ENCODE measurements around the gene PLXNC1.

PLXNC1 gene

DNA sequence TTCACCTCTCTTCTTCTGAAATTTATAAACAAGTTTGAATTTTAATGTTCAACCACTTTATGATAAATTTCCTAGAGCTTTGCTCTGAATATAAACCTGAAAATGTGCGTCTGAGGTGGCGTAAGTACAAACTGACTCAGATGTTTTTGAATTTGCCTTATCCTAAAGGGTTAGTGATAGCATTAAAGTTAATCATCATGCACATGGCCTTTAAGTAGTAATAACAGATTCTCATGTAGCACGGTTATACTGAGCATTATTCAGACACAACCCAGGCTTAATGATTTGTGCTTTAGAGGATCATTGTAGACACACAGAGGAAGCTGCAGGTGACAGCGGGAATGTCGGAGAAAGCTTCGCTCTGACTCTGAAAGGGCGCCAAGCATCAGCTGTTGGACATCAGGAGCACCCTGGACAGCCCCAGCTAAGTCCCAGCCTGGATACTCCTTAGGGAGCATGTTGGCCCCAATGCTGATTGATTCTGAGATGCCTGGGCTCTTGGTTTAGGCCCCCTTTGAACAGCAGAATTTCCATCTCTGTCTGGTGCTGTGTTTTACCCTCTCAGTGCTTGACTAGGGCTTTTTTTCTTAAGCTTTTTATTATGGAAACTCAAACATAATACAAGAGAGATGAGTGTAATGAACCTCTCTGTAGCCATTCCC, 91.1 kb downstream of the PLXNC1 start:
- no peaks in the 10 kb centered on the region for H3K9me2 ChIP-seq (replicated peaks; ENCODE audit: low read depth, low read length)
- no peak overlapping the region for H3K9ac ChIP-seq (ENCODE audit: low read depth, low read length, poor library complexity, severe bottlenecking)
- no peak overlapping the region for H2AFZ ChIP-seq (ENCODE audit: low read length)
- no peaks in the 10 kb centered on the region for H3K9me3 ChIP-seq (ENCODE audit: insufficient read depth, low read depth, low read length)
- no peaks in the 10 kb centered on the region for H3K27me3 ChIP-seq (ENCODE audit: insufficient read depth, low read length, poor library complexity, severe bottlenecking)
- H3K4me1 ChIP-seq (ENCODE audit: insufficient read depth, low read length, poor library complexity, severe bottlenecking) = peaks cover 22% of the 10 kb centered on the region
- no peaks in the 10 kb centered on the region; the same call in 1 of the 2 replicates for H3K36me3 ChIP-seq (ENCODE audit: insufficient read depth, low read length)
- no peak overlapping the region for H3K4me3 ChIP-seq (ENCODE audit: low read length, poor library complexity, severe bottlenecking)
- H3K4me2 ChIP-seq (ENCODE audit: low read depth, low read length, poor library complexity, severe bottlenecking) = no peak overlapping the region
- H4K20me1 ChIP-seq (ENCODE audit: insufficient read depth, low read length, poor library complexity, severe bottlenecking) = no peaks in the 10 kb centered on the region
- no peaks in the 10 kb centered on the region for H3K79me2 ChIP-seq (ENCODE audit: insufficient read depth, low read length)
- no peaks in the 10 kb centered on the region for H3F3A ChIP-seq (ENCODE audit: low read depth)
- no peak for TF ChIP-seq EZH2phosphoT487 (IDR thresholded peaks at IDR 0.05; ENCODE audit: borderline replicate concordance)
- TF ChIP-seq, protein P1, sequence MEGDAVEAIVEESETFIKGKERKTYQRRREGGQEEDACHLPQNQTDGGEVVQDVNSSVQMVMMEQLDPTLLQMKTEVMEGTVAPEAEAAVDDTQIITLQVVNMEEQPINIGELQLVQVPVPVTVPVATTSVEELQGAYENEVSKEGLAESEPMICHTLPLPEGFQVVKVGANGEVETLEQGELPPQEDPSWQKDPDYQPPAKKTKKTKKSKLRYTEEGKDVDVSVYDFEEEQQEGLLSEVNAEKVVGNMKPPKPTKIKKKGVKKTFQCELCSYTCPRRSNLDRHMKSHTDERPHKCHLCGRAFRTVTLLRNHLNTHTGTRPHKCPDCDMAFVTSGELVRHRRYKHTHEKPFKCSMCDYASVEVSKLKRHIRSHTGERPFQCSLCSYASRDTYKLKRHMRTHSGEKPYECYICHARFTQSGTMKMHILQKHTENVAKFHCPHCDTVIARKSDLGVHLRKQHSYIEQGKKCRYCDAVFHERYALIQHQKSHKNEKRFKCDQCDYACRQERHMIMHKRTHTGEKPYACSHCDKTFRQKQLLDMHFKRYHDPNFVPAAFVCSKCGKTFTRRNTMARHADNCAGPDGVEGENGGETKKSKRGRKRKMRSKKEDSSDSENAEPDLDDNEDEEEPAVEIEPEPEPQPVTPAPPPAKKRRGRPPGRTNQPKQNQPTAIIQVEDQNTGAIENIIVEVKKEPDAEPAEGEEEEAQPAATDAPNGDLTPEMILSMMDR (conservative IDR thresholded peaks at IDR 0.05; ENCODE audit: low read length) = no peak

DNA sequence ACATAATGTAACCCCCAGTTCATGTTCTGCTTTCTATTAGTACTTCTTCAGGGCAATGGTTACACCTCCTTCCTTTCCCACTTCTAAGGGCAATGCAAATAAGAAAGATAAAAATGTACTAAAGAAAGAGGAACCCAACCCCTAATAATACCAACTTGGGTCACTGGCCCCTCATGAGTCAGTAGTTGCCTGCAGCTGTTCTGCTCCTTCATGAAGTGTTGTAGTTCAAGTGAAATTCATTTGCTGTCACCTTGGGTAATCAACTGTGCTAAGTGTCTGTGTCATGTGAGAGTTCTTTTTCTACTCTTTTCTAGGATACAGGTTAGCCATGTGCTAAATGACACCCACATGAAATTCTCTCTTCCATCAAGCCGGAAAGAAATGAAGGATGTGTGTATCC, 91.8 kb downstream of the PLXNC1 start:
- H3K4me1 ChIP-seq (ENCODE audit: insufficient read depth, low read length, poor library complexity, severe bottlenecking) = peaks cover 26% of the 10 kb centered on the region
- no peak overlapping the region for H3K4me2 ChIP-seq (ENCODE audit: low read depth, low read length, poor library complexity, severe bottlenecking)
- H2AFZ ChIP-seq (ENCODE audit: low read length) = no peak overlapping the region

DNA sequence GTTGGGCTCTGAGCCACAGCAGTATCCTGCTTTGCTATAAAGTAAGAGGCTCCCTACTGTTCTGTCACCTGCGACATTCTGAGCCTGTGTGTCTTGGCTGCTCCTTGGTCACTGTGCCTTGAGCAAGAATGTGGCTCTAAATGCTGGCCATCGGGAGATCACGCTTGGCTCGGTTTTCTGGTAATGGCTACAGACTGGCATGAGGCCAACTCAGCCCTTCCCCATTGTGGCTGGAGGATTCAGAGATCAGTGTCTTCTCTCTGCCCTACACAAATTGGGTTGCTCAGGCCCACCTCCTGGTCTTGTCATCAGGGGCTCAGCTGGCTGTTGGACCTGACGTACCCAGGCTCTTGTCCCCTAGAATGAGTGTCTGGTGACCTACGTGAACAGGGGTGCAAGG, 94.5 kb downstream of the PLXNC1 start:
- Histone ChIP-seq H3K27me3 (ENCODE audit: insufficient read depth, low read length, poor library complexity, severe bottlenecking) (no peaks in the 10 kb centered on the region), H3K4me3 (ENCODE audit: low read length, poor library complexity, severe bottlenecking) (no peak overlapping the region), H3K4me1 (ENCODE audit: insufficient read depth, low read length, poor library complexity, severe bottlenecking) (peaks cover 41% of the 10 kb centered on the region), H3K9me2 (replicated peaks; ENCODE audit: low read depth, low read length) (no peaks in the 10 kb centered on the region), H4K20me1 (ENCODE audit: insufficient read depth, low read length, poor library complexity, severe bottlenecking) (no peaks in the 10 kb centered on the region), H3F3A (ENCODE audit: low read depth) (no peaks in the 10 kb centered on the region), H3K9ac (ENCODE audit: low read depth, low read length, poor library complexity, severe bottlenecking) (no peak overlapping the region), H2AFZ (ENCODE audit: low read length) (no peak overlapping the region), H3K4me2 (ENCODE audit: low read depth, low read length, poor library complexity, severe bottlenecking) (no peak overlapping the region), H3K79me2 (ENCODE audit: insufficient read depth, low read length) (no peaks in the 10 kb centered on the region), H3K9me3 (ENCODE audit: insufficient read depth, low read depth, low read length) (no peaks in the 10 kb centered on the region), H3K36me3 (ENCODE audit: insufficient read depth, low read length) (peaks cover under 1% of the 10 kb centered on the region; the same call in 1 of the 2 replicates)
- TF ChIP-seq, protein P1 (conservative IDR thresholded peaks at IDR 0.05; ENCODE audit: low read length) = no peak
- TF ChIP-seq EZH2phosphoT487 (IDR thresholded peaks at IDR 0.05; ENCODE audit: borderline replicate concordance) = no peak

More for the DNA sequence above, 91.8 kb downstream of the PLXNC1 start:
- Histone ChIP-seq H3K79me2 (ENCODE audit: insufficient read depth, low read length) (no peaks in the 10 kb centered on the region), H4K20me1 (ENCODE audit: insufficient read depth, low read length, poor library complexity, severe bottlenecking) (no peaks in the 10 kb centered on the region), H3K27me3 (ENCODE audit: insufficient read depth, low read length, poor library complexity, severe bottlenecking) (no peaks in the 10 kb centered on the region), H3K9me2 (replicated peaks; ENCODE audit: low read depth, low read length) (no peaks in the 10 kb centered on the region), H3K4me3 (ENCODE audit: low read length, poor library complexity, severe bottlenecking) (no peak overlapping the region), H3K9ac (ENCODE audit: low read depth, low read length, poor library complexity, severe bottlenecking) (no peak overlapping the region), H3K36me3 (ENCODE audit: insufficient read depth, low read length) (no peaks in the 10 kb centered on the region; the same call in 1 of the 2 replicates), H3K9me3 (ENCODE audit: insufficient read depth, low read depth, low read length) (no peaks in the 10 kb centered on the region), H3F3A (ENCODE audit: low read depth) (no peaks in the 10 kb centered on the region)
- TF ChIP-seq, protein P1 (conservative IDR thresholded peaks at IDR 0.05; ENCODE audit: low read length) = no peak
- TF ChIP-seq EZH2phosphoT487 (IDR thresholded peaks at IDR 0.05; ENCODE audit: borderline replicate concordance) = no peak

Measured in Loucy (cell line).